ENCODE data around the gene MAP2K7.
"Not testable (repeated sequence)": the region's sequence is repeated elsewhere in the genome, so short reads cannot be mapped to it uniquely, and the experiment has no call there.

The MAP2K7 gene

DNA sequence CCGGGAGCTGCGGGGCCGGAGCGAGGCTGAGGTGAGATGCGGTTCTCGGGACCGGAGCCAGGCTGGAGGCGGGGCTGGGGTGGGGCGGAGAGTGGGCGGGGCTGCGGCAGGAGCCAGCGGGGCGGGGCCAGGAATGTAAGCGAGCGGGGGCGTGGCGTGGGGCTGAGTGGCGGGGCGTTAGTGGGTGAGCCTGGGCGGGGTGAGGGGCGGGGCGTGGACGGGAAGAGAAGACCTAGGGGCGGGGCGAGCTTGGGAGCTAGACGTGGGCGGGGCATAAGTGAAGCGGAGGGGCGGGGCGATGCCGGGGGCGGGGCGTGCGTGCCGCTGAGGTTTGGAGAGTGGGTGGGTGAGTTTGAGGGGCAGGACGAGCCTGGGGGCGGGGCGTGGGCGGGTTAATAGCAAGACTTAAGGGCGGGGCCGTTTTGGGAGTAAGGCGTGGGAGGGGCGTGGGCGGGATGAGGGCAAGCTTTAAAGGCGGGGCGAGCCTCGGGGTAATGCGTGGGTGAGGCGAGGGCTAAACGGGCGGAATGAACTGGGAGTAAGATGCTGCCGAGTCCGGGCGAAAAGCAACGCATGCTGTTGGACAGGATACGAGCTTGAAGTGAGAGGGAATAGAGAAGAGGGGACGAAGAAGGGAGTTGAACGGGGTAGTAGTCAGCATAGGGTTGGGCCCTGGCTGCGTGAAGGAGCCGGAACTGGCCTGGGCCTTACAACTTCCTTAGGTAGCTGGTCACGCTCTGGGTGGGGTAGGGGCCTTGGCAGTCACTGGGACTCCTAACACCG lies 17.0 kb downstream of the MAP2K7 start:
- peak; percentile 82 to 94 for DNase-seq

DNA sequence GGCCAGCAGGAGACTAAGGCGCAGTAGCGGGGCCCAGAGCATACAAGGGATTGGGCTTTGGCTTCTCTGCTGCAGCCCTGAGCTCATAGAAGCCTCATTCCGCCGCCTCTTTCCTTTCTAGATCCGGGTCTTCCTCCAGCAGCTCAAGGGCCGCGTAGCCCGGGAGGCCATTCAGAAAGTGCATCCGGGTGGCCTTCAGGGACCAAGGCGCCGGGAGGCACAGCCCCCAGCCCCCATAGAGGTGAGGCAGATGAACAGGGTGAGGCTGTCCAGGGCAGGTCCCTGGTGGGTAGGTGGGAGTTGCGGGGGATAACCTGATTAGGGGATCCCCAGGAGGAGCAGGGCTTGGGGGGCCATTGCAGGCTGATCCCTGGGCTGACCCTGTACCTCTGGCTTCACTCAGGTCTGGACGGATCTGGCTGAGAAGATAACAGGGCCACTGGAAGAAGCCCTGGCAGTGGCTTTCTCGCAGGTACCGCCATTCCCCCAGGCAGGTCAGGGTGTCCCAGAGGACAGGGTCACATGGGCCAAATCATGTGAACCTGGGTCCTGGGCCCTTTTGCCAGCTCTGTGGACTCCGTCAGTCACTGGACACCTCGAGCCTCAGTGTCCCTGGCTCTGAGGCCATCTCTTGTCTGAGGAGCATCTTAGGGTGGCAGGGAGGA lies 17.8 kb downstream of the MAP2K7 start:
- no peak for DNase-seq

DNA sequence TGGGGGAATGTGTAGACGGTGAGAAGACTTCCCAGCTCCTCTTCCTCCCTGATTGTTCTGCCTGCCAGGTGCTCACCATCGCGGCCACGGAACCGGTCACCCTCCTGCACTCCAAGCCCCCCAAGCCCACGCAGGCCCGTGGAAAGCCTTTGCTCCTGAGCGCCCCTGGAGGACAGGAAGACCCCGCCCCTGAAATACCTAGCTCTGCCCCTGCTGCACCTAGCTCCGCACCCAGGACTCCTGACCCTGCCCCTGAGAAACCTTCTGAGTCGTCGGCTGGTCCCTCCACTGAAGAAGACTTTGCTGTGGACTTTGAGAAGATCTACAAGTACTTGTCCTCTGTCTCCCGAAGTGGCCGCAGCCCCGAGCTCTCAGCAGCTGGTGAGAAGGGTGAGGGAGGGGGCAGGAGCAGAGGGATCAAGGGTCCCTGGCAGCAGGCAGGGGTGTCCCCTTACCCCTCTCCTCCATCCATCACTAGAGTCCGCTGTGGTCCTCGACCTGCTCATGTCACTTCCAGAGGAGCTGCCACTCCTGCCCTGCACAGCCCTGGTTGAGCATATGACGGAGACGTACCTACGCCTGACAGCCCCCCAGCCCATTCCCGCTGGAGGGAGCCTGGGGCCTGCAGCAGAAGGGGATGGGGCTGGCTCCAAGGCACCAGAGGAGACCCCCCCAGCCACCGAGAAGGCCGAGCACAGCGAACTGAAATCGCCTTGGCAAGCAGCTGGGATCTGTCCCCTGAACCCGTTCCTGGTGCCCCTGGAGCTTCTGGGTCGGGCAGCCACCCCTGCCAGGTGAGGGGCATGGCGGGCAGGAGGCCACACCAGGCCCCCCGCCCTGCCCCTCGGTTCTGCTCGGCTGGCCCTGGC lies 18.5 kb downstream of the MAP2K7 start:
- DNase-seq: no peak

DNA sequence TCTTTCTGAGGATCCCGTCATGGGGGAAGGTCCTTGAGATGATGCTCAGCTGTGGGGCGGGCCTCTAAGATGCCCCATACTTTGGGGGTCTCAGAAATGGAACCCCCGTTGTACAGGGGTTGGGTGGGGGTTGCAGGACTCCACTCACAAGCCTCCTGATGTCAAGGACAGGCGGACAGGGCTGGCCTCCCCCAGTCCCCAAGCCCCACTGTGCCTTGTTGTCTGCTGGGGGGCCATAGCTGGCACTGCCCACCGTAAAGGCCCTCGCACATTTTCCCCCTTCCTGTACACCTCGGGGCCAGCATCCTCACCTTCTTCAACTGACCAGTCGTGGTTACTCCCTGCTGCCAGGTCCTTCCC lies 19.1 kb downstream of the MAP2K7 start:
- DNase-seq: no peak

DNA sequence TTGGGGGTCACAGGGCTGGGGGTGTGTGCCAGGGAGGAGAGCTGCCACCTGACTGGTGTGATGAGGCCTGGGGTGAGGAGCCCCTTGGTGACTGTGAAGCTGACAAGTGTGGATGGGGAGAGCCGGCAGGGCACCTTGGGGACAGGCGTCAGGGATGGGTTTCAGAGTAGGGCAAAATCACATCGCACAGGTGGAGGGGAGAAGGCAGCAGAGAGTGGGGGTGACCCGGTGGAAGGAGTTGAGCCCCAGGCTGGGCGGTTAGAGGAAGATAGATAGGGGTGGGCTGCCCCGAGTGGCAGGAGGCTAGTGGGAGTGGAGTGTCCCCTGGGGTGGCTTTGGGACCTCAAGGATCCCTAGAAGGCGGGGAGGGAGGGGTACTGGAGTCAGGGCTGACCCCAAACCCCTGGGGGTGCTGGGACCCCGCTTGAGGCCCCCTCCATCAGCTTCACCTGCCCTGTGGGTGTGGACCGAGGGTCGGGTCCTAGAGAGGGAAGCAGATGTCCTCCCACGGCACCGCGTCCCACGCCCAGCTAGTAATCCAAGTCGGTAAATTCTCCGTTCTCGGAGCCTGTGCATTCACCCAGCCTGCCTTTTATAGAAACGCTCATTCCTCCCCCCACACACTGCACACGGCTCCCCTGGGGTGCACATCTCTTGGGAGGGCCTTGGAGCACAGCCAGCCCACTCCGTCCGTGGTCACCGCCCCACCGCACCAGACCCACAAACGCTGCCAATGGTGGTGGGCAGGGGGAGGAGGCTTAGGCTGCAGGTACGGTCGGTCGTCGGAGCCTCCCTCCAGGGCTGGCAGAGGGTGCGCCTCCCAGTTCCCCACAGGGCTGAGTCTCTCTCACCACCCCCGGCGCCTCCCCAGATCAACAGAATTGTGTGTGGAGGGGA lies 19.9 kb downstream of the MAP2K7 start:
- no peak for DNase-seq

DNA sequence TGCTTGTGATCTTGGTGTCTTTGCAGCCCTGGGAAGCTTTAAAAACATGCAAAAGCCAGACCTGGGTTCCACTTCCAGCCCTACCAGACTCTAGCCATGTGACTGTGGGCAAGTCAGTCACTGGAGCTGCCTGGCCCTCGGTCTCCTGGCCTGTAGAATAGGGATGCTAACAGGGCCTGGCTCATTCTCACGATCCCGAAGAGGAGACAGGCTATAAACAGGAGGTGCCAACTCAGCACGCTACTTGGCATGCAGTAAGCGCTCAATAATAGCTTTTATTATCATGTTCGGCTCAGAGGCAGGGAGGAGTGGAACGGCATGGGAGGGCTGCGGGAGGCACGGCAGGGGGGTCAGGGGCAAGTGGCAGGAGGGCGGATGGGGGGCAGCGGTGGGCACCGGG lies 20.6 kb downstream of the MAP2K7 start:
- DNase-seq: no peak

DNA sequence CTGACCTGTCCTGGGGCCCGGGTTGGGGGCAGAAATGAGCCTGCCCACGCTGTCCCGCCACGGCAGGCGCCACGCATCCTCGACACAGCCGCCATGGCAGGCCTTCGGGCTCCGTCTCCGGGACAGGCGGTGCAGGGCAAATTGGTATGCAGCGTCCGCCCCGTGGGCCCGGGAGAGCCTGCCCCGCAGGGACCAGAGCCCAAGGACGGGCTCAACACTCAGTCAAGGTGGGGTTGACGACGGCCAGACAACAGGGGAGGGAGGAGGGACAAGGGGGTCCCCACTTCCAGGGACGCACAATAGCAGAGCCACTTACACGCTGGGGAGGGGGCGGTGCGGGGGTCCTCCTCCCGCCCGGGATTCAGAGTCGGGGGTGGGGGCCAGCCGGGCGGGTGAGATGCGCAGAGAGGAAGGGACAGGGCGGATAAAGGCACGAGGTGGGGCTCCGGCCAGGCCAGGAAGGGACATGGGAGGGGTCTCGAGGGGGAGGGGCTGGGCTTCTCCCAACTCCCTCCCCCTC lies 21.0 kb downstream of the MAP2K7 start:
- no peak for DNase-seq

DNA sequence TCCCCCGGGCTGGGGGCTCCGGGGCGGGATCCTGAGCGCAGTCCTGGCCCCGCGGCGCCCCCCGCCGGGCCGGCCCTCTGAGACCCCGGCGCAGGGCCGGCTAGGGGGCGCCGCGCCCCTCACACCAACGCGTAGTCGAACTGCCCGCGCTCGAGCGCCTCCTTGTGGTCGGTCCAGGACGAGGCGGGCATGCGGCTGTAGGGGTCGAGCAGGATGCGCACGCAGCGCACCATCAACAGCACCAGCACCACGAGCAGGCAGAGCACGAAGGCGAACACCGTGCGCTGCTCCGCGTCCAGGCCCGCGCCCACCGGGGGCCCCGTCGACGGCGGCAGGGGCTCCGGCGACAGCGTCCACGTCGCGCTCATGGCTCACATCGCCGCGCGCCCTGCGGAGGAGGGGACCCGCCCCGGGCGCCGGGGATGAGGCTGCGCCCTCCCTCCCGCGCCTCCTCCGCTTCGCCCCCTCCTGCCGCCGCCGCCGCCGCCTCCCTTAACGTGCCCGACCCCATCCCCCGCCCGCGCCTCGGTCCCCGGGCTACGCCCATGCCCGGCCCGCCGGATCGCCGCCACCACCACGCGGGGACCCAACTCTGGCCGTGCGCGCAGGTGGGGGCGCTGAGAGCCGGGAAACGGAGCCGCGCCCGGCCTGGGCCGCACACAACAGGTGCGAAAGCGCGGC lies 21.6 kb downstream of the MAP2K7 start:
- DNase-seq: peak; percentile 66 to 67

DNA sequence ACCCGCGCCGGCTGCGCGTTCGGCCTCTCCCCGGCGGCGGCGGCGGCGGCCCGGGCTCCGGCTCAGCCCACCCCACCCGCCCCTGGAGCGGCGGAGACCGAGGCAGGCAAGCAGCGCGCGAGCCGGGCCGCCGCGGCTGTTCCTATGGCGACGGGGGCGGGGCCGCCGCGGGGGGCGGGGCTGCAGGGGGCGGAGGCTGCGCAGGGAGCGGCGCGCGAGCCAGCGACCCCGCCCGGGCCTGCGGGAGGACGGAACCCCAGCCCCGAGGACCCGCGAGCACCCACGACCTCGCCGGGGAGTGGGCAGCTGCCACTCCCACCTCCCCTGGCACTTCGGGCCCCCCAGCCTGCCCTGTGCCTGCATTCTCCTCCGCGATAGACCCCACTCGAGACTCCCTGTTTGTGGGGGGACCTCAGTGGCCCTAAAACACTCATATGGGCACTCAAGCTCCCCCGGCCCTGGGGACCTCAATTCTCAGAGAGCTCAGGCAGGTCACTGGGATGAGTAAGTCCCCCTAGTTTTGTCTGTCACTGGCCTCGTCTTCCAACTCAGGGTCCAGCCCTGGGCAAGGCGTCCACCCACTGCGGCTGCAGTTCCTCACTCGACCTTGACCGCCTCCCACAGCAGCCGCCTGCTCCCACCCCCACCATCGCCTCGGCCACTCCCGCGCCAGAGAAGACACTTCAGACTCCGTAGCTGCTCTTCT lies 22.5 kb downstream of the MAP2K7 start, which contains the start of gene CTXN1:
Gene CTXN1 (minus strand): TSS at position 115 of the 706 bp plus-strand sequence. CDS start 597 bp downstream, outside the sequence.
- peak; percentile 45 to 48 for DNase-seq

DNA sequence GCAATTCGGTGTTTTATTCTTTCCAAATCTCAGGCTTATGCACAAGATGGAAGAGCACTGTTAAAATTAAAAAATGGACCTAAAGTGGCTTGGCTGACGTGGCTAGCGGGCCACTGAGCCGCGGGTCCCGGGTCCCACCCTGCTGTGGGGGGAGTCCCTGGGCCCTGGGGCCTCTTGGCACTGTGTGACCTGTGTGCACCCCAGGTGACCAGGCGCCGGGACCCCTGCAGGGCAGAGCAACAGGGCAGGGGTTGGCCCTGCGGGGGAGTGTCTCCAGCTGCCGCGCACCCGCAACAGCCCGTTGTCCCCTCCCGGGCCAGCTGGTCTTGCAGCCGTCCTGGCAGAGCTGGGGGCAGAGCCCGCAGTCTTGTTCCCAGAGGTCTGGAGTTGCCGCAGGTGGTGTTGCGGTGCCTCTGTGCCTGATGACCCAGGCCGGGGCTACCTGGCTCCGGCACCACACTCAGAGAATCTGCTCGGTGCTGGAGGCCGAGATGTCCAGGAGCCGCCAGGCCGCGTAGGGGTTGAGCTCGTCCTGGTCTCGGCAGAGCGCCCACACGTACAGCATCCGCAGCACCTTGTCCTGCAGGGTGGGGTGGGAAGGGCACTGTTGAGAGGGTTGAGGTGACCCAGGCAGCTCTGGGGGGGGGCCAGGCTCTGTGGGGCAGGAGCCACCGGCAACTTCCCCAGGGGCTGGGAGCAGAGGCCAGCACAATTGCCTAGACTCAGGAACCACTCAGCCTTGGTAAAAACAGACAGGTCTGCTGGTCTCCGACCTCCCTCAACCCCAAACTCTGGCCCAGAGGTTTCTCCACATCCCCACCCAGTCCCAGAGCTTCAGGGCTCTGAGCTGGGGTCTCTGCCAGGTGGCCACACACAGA lies 23.3 kb downstream of the MAP2K7 start:
- DNase-seq: no peak

DNA sequence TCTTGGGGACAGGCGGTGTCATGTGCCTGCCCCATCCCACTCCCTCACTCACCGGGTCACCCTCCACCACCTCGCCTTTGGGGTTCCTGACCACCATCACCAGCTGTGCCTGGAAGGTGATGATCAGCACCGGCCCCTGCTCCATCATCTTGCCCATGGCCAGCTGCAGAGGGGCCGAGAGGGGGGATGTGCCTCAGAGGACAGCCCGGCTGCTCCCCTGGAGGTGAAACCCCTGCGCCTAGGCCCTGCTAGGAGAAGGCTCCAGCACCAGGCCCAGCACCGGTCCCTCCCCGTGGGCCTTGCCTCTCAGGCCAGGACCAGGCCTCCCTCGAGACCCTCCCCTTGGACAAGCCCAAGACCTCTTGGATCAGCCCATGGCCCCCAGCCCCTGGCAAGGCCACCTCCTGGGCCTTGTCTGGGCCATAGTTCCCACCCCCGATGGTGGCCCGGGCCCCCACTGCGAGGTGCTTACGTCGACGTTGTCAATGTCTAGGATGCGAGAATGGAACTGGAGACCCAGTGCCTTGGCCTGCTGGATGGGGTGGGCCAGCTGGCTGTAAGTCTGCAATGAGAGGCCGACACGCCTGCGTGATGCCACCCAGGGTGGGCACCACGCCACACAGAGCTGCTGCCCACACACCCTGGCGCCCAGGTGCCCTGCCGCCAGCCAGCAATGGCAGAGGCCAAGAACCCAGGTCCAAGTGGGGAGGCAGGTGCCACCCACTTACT lies 24.1 kb downstream of the MAP2K7 start:
- DNase-seq: no peak

DNA sequence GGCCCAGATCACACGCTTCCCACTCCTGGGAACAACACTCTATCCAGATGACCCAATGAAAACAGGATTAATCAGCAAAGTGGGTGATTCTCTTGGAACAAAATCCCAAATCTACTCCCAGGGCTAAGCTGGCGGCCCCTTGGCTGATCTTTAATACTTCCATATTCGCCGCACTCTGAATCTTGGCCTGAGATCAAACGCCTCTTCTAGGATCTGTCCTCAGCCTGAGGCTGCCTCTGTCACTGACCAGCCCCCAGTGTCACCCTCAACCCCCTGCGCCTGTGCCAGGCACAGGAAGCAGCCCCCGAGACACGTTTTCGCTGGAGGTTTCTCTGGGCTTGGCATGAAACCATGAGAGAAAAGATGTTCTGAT lies 24.6 kb downstream of the MAP2K7 start:
- no peak for DNase-seq

DNA sequence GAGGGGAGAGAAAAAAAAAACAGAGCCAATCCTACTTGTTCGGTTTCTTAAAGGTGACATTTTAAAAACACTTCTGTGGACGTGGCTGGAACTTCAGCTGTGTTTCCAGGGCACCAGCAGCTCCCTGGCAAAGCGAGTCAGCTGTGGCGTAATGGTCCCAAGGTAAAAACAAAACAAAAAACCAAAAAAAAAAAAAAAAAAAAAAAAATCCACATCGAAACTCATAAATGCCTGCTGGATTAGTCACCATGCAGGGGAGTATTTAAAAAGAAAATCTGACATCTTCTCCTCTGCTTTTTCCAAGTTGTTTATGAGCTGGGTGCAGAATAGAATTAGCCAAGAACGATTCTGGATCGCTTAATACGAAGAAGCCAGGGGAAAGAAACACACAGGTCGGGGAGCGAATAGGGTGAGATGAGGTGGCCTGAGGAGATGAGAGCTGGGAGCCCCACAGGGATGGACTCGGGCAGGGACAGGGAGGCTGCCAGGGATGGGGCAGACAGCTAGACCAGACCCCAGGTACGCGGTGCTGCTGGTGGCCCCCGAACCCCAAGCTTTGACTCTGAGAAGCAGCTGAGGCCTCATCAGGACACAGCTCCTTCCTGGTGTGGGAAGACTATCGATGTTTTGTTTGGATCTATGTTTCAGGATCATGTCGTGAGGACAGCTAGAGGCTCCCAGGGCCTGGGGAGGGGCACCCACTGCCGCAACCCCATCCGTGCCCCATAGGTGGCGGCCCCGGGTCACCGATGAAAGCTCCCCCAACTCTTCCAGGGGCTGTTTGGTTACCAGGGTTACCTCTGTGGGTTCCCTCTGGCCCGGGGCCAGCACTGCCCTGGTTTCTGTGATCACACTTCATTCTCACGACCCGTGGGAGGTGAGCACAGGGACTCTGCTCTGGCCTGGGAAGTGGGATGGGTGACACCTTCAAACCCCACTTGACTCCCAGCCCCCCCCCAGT lies 25.3 kb downstream of the MAP2K7 start:
- no peak for DNase-seq

DNA sequence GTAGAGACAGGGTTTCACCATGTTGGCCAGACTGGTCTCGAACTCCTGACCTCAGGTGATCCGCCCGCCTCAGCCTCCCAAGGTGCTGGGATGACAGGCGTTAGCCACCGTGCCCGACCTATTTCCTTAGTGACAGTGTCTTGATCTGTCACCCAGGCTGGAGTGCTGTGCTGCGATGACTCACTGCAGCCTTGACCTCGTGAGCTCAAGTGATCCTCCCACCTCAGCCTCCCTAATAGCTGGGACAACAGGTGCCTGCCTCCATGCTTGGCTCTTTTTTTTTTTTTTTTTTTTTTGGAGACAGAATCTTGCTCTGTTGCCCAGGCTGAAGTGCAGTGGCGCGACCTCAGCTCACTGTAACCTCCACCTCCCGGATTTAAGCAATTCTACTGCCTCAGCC lies 26.4 kb downstream of the MAP2K7 start:
- not testable (repeated sequence) for DNase-seq

DNA sequence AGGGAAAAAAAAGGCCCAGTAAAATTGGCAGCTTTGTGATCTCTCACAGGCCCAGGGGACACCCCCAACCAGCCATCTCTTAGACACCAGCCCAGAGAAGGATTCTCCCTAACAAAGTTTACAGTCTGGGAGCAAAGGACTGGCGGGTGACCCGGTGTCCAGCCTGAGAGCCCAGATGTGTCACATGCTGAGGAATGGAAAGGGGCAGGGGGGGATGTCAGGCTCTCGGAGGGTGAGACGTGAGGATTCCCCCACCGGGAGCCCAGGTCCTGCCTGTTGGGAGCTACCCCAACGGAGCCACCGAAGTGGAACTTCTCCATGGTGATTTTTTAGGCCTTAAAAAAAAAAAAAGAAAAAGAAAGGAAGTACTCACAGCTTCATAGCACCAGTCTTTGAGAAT lies 27.1 kb downstream of the MAP2K7 start:
- no peak for DNase-seq

DNA sequence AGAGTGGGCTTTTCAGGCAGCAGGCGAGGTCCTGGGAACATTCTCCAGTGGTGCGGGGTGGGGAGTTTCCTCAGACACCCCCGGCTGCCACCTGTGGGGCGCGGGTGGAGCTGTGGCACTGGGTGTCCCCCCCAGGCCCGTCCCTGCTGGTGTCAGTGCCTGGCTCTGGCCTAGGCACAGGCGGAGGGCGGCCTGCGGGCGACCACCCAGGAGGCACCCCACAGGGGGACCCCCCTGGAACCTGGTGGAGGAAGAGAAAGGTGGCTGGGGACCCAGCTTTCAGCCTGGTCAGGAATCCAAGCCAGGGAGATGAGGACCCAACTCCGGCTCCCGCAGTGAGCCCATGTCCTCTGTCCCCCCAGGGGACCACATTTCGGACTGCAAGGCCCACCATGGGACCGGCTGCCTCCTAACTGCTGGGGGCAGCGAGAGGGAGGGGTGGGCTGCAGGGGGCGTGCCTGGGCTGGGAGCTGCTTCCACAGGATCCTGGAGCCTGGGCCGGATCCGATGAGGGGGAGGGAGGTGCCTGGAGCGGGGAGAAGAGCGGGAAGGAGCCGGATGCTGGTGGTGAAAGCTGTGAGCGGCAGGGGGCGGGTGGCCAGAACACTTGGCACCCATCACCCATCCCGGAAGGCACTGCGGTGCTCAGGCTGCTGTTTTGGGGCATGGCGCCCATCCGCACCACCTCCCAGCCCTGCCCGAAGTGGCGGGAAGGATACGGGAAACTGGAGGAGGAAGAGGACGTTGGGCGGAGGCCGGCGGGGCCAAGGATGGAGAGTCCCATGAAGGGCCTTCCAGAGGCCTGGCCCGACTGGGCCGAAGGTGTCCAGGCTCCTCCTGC lies 27.8 kb downstream of the MAP2K7 start:
- DNase-seq: no peak
